Hematopoietic multipotent progenitor cell treated with erythropoietin and hydrocortisone succinate and interleukin-3 and kit ligand, for 8 days (in vitro differentiated cells): Measurements from ENCODE around the gene G2E3.
"Not testable (repeated sequence)": the region's sequence is repeated elsewhere in the genome, so short reads cannot be mapped to it uniquely, and the experiment has no call there.

Experiments
- DNase-seq: peaks from one replicate; pipeline ENCODE4 v3.0.0-alpha.2; 2015

Gene G2E3

GRCh38 chr14:30564235-30564867 is 5.4 kb downstream of the G2E3 start:
- no peak for DNase-seq

GRCh38 chr14:30564868-30565248 is 5.9 kb downstream of the G2E3 start:
- no peak for DNase-seq

GRCh38 chr14:30569216-30569902 is 10.4 kb downstream of the G2E3 start:
- DNase-seq = no peak

GRCh38 chr14:30569903-30570226 is 10.9 kb downstream of the G2E3 start:
- no peak for DNase-seq

GRCh38 chr14:30572237-30572636 is 13.3 kb downstream of the G2E3 start:
- no peak for DNase-seq

GRCh38 chr14:30572771-30573170 is 13.8 kb downstream of the G2E3 start:
- DNase-seq = no peak

- DNase-seq = no peak
Measured at GRCh38 chr14:30573226-30573814, 14.4 kb downstream of the G2E3 start.

- no peak for DNase-seq
Measured at GRCh38 chr14:30573966-30574365, 15.0 kb downstream of the G2E3 start.

- DNase-seq = not testable (repeated sequence)
Measured at GRCh38 chr14:30574777-30575176, 15.8 kb downstream of the G2E3 start.

GRCh38 chr14:30576333-30576732 is 17.4 kb downstream of the G2E3 start:
- DNase-seq = not testable (repeated sequence)

GRCh38 chr14:30580616-30581282 is 21.8 kb downstream of the G2E3 start:
- no peak for DNase-seq

GRCh38 chr14:30581283-30581625 is 22.3 kb downstream of the G2E3 start:
- DNase-seq = no peak

GRCh38 chr14:30582376-30582775 is 23.4 kb downstream of the G2E3 start:
- DNase-seq = no peak

GRCh38 chr14:30584058-30584630 is 25.2 kb downstream of the G2E3 start:
- no peak for DNase-seq

GRCh38 chr14:30585204-30585603 is 26.2 kb downstream of the G2E3 start:
- no peak for DNase-seq

- DNase-seq = no peak
Measured at GRCh38 chr14:30587141-30587540, 28.2 kb downstream of the G2E3 start.

GRCh38 chr14:30588873-30589272 is 29.9 kb downstream of the G2E3 start:
- no peak for DNase-seq

GRCh38 chr14:30596935-30597334 is 38.0 kb downstream of the G2E3 start:
- DNase-seq = no peak

- no peak for DNase-seq
Measured at GRCh38 chr14:30597504-30597903, 38.5 kb downstream of the G2E3 start.

- no peak for DNase-seq
Measured at GRCh38 chr14:30600922-30601918, 42.3 kb downstream of the G2E3 start.

- DNase-seq = no peak
Measured at GRCh38 chr14:30603402-30603801, 44.4 kb downstream of the G2E3 start.

- not testable (repeated sequence) for DNase-seq
Measured at GRCh38 chr14:30604696-30605095, 45.7 kb downstream of the G2E3 start.
